AG04450 (cell line): ENCODE measurements around the gene C1GALT1. TPM values are rescaled to one million over a fixed set of nuclear protein-coding genes. Genes with fewer than 3 reads are reported as not detected.

Source experiments
- CTCF ChIA-PET: fragments of 300-600, 350-600 bp; formaldehyde crosslinking; extraction: SDS; loops from one replicate; lab custom pipeline; 2022; ENCODE audit warnings: antibody characterized with exemption, inconsistent platforms; lab: Charles Lee
- POLR2A ChIA-PET: fragments of 350-600 bp; formaldehyde crosslinking; extraction: SDS; loops from one replicate; lab custom pipeline; 2021; ENCODE audit warnings: antibody characterized with exemption, inconsistent platforms; lab: Yijun Ruan, JAX
- DNase-seq: peaks from one replicate; pipeline ENCODE4 v3.0.0-alpha.2; 2011; ENCODE audit warnings: low read depth, low spot score
- H3K27ac ChIP-seq: one replicate; pipeline ENCODE4 v1.5.1; 2012; ENCODE audit warnings: low read depth, low read length, control low read depth
- H3K27me3 ChIP-seq: one replicate; pipeline ENCODE4 v1.6.0; 2012; ENCODE audit warnings: low read length; ENCODE audit not compliant: control insufficient read depth, insufficient read depth
- H3K4me3 ChIP-seq: 2 replicates; pipeline ENCODE4 v1.5.1; 2011; ENCODE audit warnings: mild to moderate bottlenecking, low read depth, low read length, control low read depth
- H3K9me3 ChIP-seq: 2 replicates; pipeline ENCODE4 v1.5.1; 2012; ENCODE audit warnings: low read length; ENCODE audit not compliant: control insufficient read depth, insufficient read depth
- polyA plus RNA-seq: library from polyadenylated mRNA; depleted of rRNA; stranded (reverse); fragments of >200 nt; gene quantifications from 2 replicates; pipeline ENCODE4 v1.2.3, GENCODE V29; 2011
- TF ChIP-seq, protein P1 (sequence below): IDR thresholded peaks from 2 replicates; pipeline ENCODE4 v1.5.1; 2011; ENCODE audit warnings: low read depth, low read length, control low read depth, inconsistent platforms

Gene C1GALT1
- polyA plus RNA-seq, 1 experiment = 24.0 TPM

DNA sequence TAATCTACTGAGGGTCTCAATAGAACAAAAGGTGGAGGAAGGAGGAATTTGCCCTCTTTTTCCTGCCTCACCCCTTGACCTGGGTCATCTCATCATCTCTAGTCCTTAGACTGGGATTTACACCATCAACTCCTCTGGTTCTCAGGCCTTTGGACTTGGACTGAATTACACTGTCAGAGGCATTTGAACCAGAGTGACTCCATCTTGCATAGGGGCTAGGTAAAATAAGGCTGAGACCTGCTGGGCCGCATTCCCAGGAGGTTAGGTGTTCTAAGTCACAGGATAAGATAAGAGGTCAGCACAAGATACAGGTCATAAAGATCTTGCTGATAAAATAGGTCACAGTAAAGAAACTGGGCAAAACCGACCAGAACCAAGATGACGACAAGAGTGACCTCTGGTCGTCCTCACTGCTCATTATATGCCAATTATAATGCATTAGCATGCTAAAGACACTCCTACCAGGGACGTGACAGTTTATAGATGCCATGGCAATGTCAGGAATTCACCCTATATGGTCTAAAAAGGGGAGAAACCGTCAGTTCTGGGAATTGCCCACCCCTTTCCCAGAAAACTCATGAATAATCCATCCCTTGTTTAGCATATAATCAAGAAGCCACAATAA lies 84.0 kb downstream of the C1GALT1 start:
- DNase-seq = no peak
- TF ChIP-seq, protein P1, sequence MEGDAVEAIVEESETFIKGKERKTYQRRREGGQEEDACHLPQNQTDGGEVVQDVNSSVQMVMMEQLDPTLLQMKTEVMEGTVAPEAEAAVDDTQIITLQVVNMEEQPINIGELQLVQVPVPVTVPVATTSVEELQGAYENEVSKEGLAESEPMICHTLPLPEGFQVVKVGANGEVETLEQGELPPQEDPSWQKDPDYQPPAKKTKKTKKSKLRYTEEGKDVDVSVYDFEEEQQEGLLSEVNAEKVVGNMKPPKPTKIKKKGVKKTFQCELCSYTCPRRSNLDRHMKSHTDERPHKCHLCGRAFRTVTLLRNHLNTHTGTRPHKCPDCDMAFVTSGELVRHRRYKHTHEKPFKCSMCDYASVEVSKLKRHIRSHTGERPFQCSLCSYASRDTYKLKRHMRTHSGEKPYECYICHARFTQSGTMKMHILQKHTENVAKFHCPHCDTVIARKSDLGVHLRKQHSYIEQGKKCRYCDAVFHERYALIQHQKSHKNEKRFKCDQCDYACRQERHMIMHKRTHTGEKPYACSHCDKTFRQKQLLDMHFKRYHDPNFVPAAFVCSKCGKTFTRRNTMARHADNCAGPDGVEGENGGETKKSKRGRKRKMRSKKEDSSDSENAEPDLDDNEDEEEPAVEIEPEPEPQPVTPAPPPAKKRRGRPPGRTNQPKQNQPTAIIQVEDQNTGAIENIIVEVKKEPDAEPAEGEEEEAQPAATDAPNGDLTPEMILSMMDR = no peak
- Histone ChIP-seq H3K4me3 (no peak overlapping the region), H3K27ac (no peak overlapping the region), H3K27me3 (no peaks in the 10 kb centered on the region), H3K9me3 (no peaks in the 10 kb centered on the region)
- POLR2A ChIA-PET = no interaction called here
- CTCF ChIA-PET = no interaction called here

DNA sequence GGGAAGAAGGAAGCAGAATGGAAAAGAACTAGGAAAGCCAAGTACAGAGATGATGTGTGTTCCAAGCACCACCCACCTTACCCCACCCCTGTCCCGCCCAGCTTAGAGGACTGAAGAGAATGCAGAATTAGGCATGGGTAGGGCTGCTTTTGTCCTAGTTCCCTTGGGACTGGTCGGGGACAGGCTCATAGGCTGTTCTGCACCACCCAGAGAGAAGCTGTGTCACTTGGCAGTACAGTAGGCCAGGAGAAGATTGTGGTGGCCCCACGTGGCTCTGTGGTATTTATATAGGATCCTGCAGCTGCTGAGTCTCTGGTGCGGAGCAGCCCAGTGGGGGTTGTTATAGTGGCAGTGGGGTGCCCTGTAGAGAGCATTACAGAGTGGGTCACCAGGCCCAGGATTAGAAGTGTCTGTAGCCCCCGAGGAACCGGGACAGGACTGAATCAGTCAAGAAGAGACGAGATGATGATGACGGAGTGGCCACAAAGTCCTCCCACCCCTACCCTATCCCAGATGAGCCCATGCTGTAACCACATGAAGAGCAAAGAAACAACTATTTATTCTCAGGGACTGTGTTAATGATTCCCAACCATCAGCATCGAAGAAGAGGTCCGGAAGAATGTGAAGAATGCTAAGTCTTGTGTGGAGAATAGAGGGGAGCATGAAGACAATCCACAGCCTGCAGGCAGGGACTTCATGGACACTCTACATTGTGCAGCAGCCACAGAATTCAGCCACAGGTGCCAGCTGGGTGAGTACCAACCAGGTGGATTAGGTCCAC lies 88.9 kb downstream of the C1GALT1 start:
- DNase-seq = no peak
- Histone ChIP-seq H3K27ac (no peak overlapping the region), H3K9me3 (no peaks in the 10 kb centered on the region), H3K27me3 (no peaks in the 10 kb centered on the region), H3K4me3 (no peak overlapping the region)
- ChIA-PET POLR2A (no interaction called here), CTCF (no interaction called here)
- TF ChIP-seq, protein P1 = no peak

DNA sequence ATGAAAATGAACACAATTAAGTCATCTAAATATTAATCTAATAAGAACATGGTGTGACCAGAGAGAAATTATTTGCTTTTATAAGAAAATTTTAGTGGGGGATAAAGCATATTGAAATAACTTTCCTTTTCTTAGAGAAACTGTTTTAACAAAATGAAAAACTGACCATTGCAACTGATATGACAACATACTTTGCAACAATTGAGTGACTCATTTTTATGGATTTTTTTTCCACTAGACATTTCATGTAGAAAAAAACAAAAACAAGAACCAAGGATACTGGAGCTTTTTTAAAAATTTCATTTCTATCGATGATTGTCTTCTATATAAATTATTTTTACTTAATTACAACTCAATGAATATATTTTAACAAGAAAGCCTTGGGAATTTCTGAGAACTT lies 90.0 kb downstream of the C1GALT1 start:
- no peak overlapping the region for H3K27ac ChIP-seq
- ChIA-PET POLR2A (no interaction called here), CTCF (interaction anchor here (1.2 kb wide), 1 partner anchor 169 kb away, joined by 4 read pairs; no protein-coding TSS in a partner anchor)
- DNase-seq = no peak
- H3K4me3 ChIP-seq = no peak overlapping the region
- TF ChIP-seq, protein P1 = no peak
- no peaks in the 10 kb centered on the region for H3K9me3 ChIP-seq
- H3K27me3 ChIP-seq = no peaks in the 10 kb centered on the region

DNA sequence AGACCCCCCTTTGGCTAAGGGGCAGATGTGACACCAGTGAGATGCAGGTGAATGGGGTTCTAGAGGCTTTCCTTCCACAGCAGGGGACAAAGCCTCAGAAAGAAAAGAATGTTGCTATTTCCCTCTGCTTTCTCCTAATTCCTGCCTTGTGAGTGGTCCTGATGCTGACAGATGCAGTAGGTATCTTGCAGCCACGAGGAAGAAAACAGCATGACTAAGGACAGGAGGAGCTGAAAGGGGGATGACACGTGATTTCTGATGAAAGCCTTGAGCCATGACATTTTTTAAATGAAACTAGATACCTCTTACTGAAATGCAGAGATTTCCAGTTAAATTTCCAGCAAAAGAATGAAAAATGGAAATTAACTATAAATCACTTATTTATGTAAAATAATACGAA lies 92.4 kb downstream of the C1GALT1 start:
- TF ChIP-seq, protein P1 = no peak
- DNase-seq = no peak
- H3K9me3 ChIP-seq = no peaks in the 10 kb centered on the region
- POLR2A ChIA-PET = no interaction called here
- H3K4me3 ChIP-seq = no peak overlapping the region
- no peaks in the 10 kb centered on the region for H3K27me3 ChIP-seq
- no peak overlapping the region for H3K27ac ChIP-seq
- CTCF ChIA-PET = no interaction called here

DNA sequence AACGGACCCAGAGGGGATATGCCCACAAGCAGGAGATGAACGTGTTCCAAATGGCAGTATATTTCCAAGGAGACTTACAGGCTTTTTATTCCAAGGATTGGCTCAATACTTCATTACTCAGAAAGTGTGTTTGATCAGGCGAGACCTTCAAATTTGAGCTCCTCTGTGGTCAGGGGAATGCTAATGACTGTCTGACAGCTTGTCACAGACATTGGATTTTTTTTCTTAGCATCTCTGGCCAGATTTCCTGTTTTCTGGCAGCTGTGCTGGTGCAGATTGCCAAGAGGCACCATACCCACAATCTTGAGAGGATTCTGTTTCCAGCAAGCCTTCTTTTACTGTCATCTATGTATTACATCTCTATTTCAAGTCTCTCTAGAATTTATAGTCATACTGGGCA lies 93.8 kb downstream of the C1GALT1 start:
- no peaks in the 10 kb centered on the region for H3K27me3 ChIP-seq
- DNase-seq = no peak
- H3K4me3 ChIP-seq = no peak overlapping the region
- no peaks in the 10 kb centered on the region for H3K9me3 ChIP-seq
- TF ChIP-seq, protein P1 = no peak
- CTCF ChIA-PET = no interaction called here
- POLR2A ChIA-PET = no interaction called here
- H3K27ac ChIP-seq = no peak overlapping the region
